Liver (tissue), 9 donors: Measurements from ENCODE around the gene MLX. TPM values are rescaled to one million over a fixed set of nuclear protein-coding genes. Genes with fewer than 3 reads are reported as not detected.

Source experiments
- DNase-seq: peaks from one replicate; pipeline ENCODE4 v3.0.0-alpha.2; 2017; ENCODE audit warnings: low spot score
- H3K27ac ChIP-seq, 2 donors: one replicate each; pipeline ENCODE4 v1.7.0; 2013; ENCODE audit warnings: inconsistent platforms in 2 of 2, low read length in 2 of 2, control low read depth in 1 of 2, low read depth in 1 of 2, mild to moderate bottlenecking in 1 of 2
- H3K27me3 ChIP-seq, 4 donors: one replicate each; pipeline versions ENCODE4 v1.6.1 to v1.7.0; 2013; ENCODE audit warnings: low read length in 3 of 4, inconsistent platforms in 1 of 4, mild to moderate bottlenecking in 1 of 4, moderate library complexity in 1 of 4; ENCODE audit not compliant: control insufficient read depth in 4 of 4, insufficient read depth in 4 of 4
- H3K36me3 ChIP-seq, 4 donors: one replicate each; pipeline versions ENCODE4 v1.6.1 to v1.7.0; 2013; ENCODE audit warnings: low read length in 3 of 4, mild to moderate bottlenecking in 3 of 4, low read depth in 1 of 4, moderate library complexity in 1 of 4; ENCODE audit not compliant: control insufficient read depth in 4 of 4, insufficient read depth in 3 of 4
- H3K4me1 ChIP-seq, 4 donors: one replicate each; pipeline versions ENCODE4 v1.6.1 to v1.7.0; 2013; ENCODE audit warnings: low read length in 3 of 4, mild to moderate bottlenecking in 3 of 4, moderate library complexity in 1 of 4; ENCODE audit not compliant: control insufficient read depth in 4 of 4, insufficient read depth in 4 of 4
- H3K4me3 ChIP-seq, 3 donors: one replicate each; pipeline versions ENCODE4 v1.6.1 to v1.7.0; 2013; ENCODE audit warnings: low read length in 3 of 3, control low read depth in 1 of 3, low read depth in 1 of 3, mild to moderate bottlenecking in 1 of 3
- H3K9ac ChIP-seq, 2 donors: one replicate each; pipeline ENCODE4 v1.7.0; 2013; ENCODE audit warnings: low read length in 2 of 2, mild to moderate bottlenecking in 2 of 2, moderate library complexity in 2 of 2, control low read depth in 1 of 2, low read depth in 1 of 2
- H3K9me3 ChIP-seq, 4 donors: one replicate each; pipeline versions ENCODE4 v1.6.1 to v1.7.0; 2013; ENCODE audit warnings: low read length in 3 of 4; ENCODE audit not compliant: control insufficient read depth in 4 of 4
- EGR1 ChIP-seq, 2 donors: IDR thresholded peaks; 2 replicates each; pipeline ENCODE4 v1.6.1; 2016 to 2018; ENCODE audit warnings: antibody characterized with exemption in 2 of 2, low read depth in 2 of 2
- FOXA1 ChIP-seq: IDR thresholded peaks from 2 replicates; pipeline ENCODE4 v1.6.1; 2016; ENCODE audit warnings: antibody characterized with exemption
- FOXA2 ChIP-seq: IDR thresholded peaks from 2 replicates; pipeline ENCODE4 v1.6.1; 2016; ENCODE audit warnings: antibody characterized with exemption
- GABPA ChIP-seq, 2 donors: IDR thresholded peaks in 1 of 2; conservative IDR thresholded peaks in 1 of 2; 2 replicates each; pipeline ENCODE4 v1.6.1; 2016; ENCODE audit warnings: antibody characterized with exemption in 2 of 2, mild to moderate bottlenecking in 1 of 2, moderate library complexity in 1 of 2
- HNF4A ChIP-seq, 2 donors: conservative IDR thresholded peaks; 2 replicates each; pipeline ENCODE4 v1.6.1; 2016; ENCODE audit warnings: antibody characterized with exemption in 2 of 2, mild to moderate bottlenecking in 2 of 2
- HNF4G ChIP-seq: IDR thresholded peaks from 2 replicates; pipeline ENCODE4 v1.6.1; 2016; ENCODE audit warnings: antibody characterized with exemption
- JUND ChIP-seq, 2 donors: IDR thresholded peaks; 2 replicates each; pipeline ENCODE4 v1.6.1; 2016; ENCODE audit warnings: antibody characterized with exemption in 2 of 2
- MAX ChIP-seq: IDR thresholded peaks from 2 replicates; pipeline ENCODE4 v1.6.1; 2016; ENCODE audit warnings: antibody characterized with exemption
- NR2F2 ChIP-seq: IDR thresholded peaks from 2 replicates; pipeline ENCODE4 v1.6.1; 2016; ENCODE audit warnings: antibody characterized with exemption
- RAD21 ChIP-seq, 2 donors: IDR thresholded peaks; 2 replicates each; pipeline ENCODE4 v1.6.1; 2016; ENCODE audit warnings: antibody characterized with exemption in 2 of 2, mild to moderate bottlenecking in 2 of 2
- RXRA ChIP-seq, 2 donors: IDR thresholded peaks; 2 replicates each; pipeline ENCODE4 v1.6.1; 2017 to 2018; ENCODE audit warnings: antibody characterized with exemption in 2 of 2, mild to moderate bottlenecking in 1 of 2
- SP1 ChIP-seq: IDR thresholded peaks from 2 replicates; pipeline ENCODE4 v1.6.1; 2018; ENCODE audit warnings: antibody characterized with exemption, mild to moderate bottlenecking
- TAF1 ChIP-seq: conservative IDR thresholded peaks from 2 replicates; pipeline ENCODE4 v1.6.1; 2016; ENCODE audit warnings: antibody characterized with exemption, mild to moderate bottlenecking
- YY1 ChIP-seq: IDR thresholded peaks from 2 replicates; pipeline ENCODE4 v1.6.1; 2016; ENCODE audit warnings: antibody characterized with exemption, mild to moderate bottlenecking
- WGBS: extraction: QIAGEN DNeasy Blood & Tissue Kit; methylation state at CpG from one replicate; pipeline ENCODE4 v1.1.7; 2013; 5-methylcytosine and 5-hydroxymethylcytosine counted together
- polyA plus RNA-seq, 2 donors: library from polyadenylated mRNA; stranded (reverse) in 1 of 2; unstranded in 1 of 2; fragments of 200-250 nt in 1 of 2; fragments of >200 nt in 1 of 2; fragmentation: Nextera tagmentation in 1 of 2; extraction: Ambion mirVana in 1 of 2; gene quantifications; one replicate each; pipeline versions ENCODE4 v1.2.1 to v1.2.3, GENCODE V29; 2013 to 2015
- total RNA-seq, 2 donors: library from RNA; depleted of rRNA; stranded (reverse); fragments of >200 nt; gene quantifications; one replicate each; pipeline ENCODE4 v1.2.3, GENCODE V29; 2014
- TF ChIP-seq, protein P1 (sequence below): IDR thresholded peaks from 2 replicates; pipeline ENCODE4 v1.6.1; 2016; ENCODE audit warnings: antibody characterized with exemption
- TF ChIP-seq, protein P2 (sequence below): IDR thresholded peaks from 2 replicates; pipeline ENCODE4 v1.6.1; 2016; ENCODE audit warnings: antibody characterized with exemption, mild to moderate bottlenecking
- TF ChIP-seq, protein P3 (sequence below): IDR thresholded peaks from 2 replicates; pipeline ENCODE4 v1.6.1; 2016; ENCODE audit warnings: antibody characterized with exemption
- TF ChIP-seq, protein P4 (sequence below): fragments of 150-350 bp; IDR thresholded peaks from 2 replicates; pipeline ENCODE4 v1.5.1; 2017; ENCODE audit warnings: improper control_type of control experiment, low read depth, low read length; ENCODE audit not compliant: missing input control
- donor health status: healthy.
- donor health status: healthy.
- donor health status: healthy.
- donor health status: healthy.
- donor health status: healthy.

The MLX gene
- total and polyA plus RNA-seq, 4 donors, result 19.4 to 40.0 (median 32.1) TPM

DNA sequence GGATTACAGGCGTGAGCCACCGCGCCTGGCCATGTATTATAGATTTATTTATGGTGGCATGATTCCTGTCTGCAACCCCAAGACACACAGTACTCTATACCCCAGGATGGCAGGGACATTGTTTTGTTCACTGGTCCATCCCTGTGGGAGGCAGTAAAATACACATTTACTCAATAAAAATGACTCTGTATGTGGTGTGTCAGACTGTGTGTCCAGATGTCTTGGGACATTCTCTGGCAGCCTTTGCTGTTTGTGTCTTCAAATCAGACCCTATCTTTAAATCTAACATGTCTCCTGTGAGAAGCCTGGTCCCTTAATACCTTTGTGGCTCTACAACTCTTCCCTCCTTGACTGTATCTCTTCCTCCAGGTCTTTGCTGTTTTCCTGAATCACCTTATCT, 6.7 kb upstream of the MLX start:
- 92% methylated on average over 3 of the region's 3 CpGs for WGBS
- Histone ChIP-seq H3K4me3 (no peak overlapping the region), H3K9ac (no peak overlapping the region), H3K27ac (no peak overlapping the region), H3K9me3 (no peaks in the 10 kb centered on the region), H3K27me3 (no peaks in the 10 kb centered on the region), H3K4me1 (peaks cover 10 to 41% (median 34%) of the 10 kb centered on the region in 4 donors), H3K36me3 (peaks cover 0 to 3% (median 0%) of the 10 kb centered on the region in 4 donors)
- TF ChIP-seq FOXA2 (no peak), YY1 (no peak), TAF1 (no peak), HNF4A (conservative IDR thresholded peaks at IDR 0.05) (no peak), RAD21 (IDR thresholded peaks at IDR 0.05) (no peak), GABPA (IDR thresholded peaks at IDR 0.05 in 1 of 2, conservative IDR thresholded peaks at IDR 0.05 in 1 of 2) (no peak), SP1 (no peak), FOXA1 (no peak), RXRA (IDR thresholded peaks at IDR 0.05) (no peak)
- TF ChIP-seq, protein P1, sequence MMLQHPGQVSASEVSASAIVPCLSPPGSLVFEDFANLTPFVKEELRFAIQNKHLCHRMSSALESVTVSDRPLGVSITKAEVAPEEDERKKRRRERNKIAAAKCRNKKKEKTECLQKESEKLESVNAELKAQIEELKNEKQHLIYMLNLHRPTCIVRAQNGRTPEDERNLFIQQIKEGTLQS, result no peak
- TF ChIP-seq, protein P2, sequence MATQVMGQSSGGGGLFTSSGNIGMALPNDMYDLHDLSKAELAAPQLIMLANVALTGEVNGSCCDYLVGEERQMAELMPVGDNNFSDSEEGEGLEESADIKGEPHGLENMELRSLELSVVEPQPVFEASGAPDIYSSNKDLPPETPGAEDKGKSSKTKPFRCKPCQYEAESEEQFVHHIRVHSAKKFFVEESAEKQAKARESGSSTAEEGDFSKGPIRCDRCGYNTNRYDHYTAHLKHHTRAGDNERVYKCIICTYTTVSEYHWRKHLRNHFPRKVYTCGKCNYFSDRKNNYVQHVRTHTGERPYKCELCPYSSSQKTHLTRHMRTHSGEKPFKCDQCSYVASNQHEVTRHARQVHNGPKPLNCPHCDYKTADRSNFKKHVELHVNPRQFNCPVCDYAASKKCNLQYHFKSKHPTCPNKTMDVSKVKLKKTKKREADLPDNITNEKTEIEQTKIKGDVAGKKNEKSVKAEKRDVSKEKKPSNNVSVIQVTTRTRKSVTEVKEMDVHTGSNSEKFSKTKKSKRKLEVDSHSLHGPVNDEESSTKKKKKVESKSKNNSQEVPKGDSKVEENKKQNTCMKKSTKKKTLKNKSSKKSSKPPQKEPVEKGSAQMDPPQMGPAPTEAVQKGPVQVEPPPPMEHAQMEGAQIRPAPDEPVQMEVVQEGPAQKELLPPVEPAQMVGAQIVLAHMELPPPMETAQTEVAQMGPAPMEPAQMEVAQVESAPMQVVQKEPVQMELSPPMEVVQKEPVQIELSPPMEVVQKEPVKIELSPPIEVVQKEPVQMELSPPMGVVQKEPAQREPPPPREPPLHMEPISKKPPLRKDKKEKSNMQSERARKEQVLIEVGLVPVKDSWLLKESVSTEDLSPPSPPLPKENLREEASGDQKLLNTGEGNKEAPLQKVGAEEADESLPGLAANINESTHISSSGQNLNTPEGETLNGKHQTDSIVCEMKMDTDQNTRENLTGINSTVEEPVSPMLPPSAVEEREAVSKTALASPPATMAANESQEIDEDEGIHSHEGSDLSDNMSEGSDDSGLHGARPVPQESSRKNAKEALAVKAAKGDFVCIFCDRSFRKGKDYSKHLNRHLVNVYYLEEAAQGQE, result no peak
- DNase-seq, result no peak

GRCh38 chr17:42561897-42562387, 5.0 kb upstream of the MLX start, which contains the start of gene COASY:
TSS of gene COASY (plus strand) at chr17:42562148. CDS start at chr17:42562623, 475 bp downstream.
- H3K27me3 ChIP-seq, result no peaks in the 10 kb centered on the region
- peaks cover 15 to 52% (median 44%) of the 10 kb centered on the region in 4 donors for H3K4me1 ChIP-seq
- H3K9me3 ChIP-seq, result no peaks in the 10 kb centered on the region
- peak within 1 kb of the TSS; percentile 85 to 86 for H3K27ac ChIP-seq
- peak within 1 kb of the TSS; percentile 73 to 97 for H3K9ac ChIP-seq
- peak within 1 kb of the TSS; percentile 80 to 90 (median 85) for H3K4me3 ChIP-seq
- H3K36me3 ChIP-seq, result peaks cover 0 to 8% (median 5%) of the 10 kb centered on the region in 4 donors
- DNase-seq, result peak; percentile 94
- TF ChIP-seq, protein P3, sequence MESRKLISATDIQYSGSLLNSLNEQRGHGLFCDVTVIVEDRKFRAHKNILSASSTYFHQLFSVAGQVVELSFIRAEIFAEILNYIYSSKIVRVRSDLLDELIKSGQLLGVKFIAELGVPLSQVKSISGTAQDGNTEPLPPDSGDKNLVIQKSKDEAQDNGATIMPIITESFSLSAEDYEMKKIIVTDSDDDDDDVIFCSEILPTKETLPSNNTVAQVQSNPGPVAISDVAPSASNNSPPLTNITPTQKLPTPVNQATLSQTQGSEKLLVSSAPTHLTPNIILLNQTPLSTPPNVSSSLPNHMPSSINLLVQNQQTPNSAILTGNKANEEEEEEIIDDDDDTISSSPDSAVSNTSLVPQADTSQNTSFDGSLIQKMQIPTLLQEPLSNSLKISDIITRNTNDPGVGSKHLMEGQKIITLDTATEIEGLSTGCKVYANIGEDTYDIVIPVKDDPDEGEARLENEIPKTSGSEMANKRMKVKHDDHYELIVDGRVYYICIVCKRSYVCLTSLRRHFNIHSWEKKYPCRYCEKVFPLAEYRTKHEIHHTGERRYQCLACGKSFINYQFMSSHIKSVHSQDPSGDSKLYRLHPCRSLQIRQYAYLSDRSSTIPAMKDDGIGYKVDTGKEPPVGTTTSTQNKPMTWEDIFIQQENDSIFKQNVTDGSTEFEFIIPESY, result peak; percentile 100
- TF ChIP-seq FOXA1 (no peak), HNF4G (no peak), RXRA (IDR thresholded peaks at IDR 0.05) (peak; percentile 30 to 59), RAD21 (IDR thresholded peaks at IDR 0.05) (peak; percentile 23 to 32), JUND (IDR thresholded peaks at IDR 0.05) (peak in 1 of 2 donors; percentile 38), SP1 (peak; percentile 58), MAX (no peak), NR2F2 (peak; percentile 25), EGR1 (IDR thresholded peaks at IDR 0.05; ENCODE audit: low read depth in 2 of 2) (peak in 1 of 2 donors; percentile 55), YY1 (peak; percentile 82), HNF4A (conservative IDR thresholded peaks at IDR 0.05) (peak; percentile 16 to 52), TAF1 (no peak), FOXA2 (no peak), GABPA (IDR thresholded peaks at IDR 0.05 in 1 of 2, conservative IDR thresholded peaks at IDR 0.05 in 1 of 2) (peak; percentile 76 to 97)
- TF ChIP-seq, protein P1, result no peak
- TF ChIP-seq, protein P4, sequence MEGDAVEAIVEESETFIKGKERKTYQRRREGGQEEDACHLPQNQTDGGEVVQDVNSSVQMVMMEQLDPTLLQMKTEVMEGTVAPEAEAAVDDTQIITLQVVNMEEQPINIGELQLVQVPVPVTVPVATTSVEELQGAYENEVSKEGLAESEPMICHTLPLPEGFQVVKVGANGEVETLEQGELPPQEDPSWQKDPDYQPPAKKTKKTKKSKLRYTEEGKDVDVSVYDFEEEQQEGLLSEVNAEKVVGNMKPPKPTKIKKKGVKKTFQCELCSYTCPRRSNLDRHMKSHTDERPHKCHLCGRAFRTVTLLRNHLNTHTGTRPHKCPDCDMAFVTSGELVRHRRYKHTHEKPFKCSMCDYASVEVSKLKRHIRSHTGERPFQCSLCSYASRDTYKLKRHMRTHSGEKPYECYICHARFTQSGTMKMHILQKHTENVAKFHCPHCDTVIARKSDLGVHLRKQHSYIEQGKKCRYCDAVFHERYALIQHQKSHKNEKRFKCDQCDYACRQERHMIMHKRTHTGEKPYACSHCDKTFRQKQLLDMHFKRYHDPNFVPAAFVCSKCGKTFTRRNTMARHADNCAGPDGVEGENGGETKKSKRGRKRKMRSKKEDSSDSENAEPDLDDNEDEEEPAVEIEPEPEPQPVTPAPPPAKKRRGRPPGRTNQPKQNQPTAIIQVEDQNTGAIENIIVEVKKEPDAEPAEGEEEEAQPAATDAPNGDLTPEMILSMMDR, result no peak
- TF ChIP-seq, protein P2, result peak; percentile 58
- under 1% methylated on average over 26 of the region's 26 CpGs for WGBS
